GM12878 (cell line): ENCODE measurements around the gene ADIG. TPM values are rescaled to one million over a fixed set of nuclear protein-coding genes. Genes with fewer than 3 reads are reported as not detected.

Source experiments
- BHLHE40 ChIP-seq, 2 experiments: fragments of 450-650 bp in 1 of 2; IDR thresholded peaks; 2 replicates each; pipeline ENCODE4 v1.6.1; 2011 to 2017; ENCODE audit warnings: low read depth in 2 of 2, borderline replicate concordance in 1 of 2, improper control_type of control experiment in 1 of 2, low read length in 1 of 2, mild to moderate bottlenecking in 1 of 2
- CHD1 ChIP-seq: IDR thresholded peaks from 2 replicates; pipeline ENCODE4 v1.6.1; 2012; ENCODE audit warnings: low read depth, low read length, improper control_type of control experiment
- EGR1 ChIP-seq, 2 experiments: IDR thresholded peaks; 1 replicate in 1 of 2; 2 replicates in 1 of 2; pipeline ENCODE4 v1.6.1; 2011 to 2012; ENCODE audit warnings: low read depth in 2 of 2, low read length in 2 of 2, borderline replicate concordance in 1 of 2, mild to moderate bottlenecking in 1 of 2, moderate library complexity in 1 of 2
- HSF1 ChIP-seq: fragments of 150-350 bp; IDR thresholded peaks from 2 replicates; pipeline ENCODE4 v1.6.1; 2014; ENCODE audit warnings: mild to moderate bottlenecking, low read depth, low read length
- JUNB ChIP-seq: IDR thresholded peaks from 2 replicates; pipeline ENCODE4 v1.6.1; 2016; ENCODE audit warnings: antibody characterized with exemption, mild to moderate bottlenecking
- JUND ChIP-seq: IDR thresholded peaks from 2 replicates; pipeline ENCODE4 v1.6.1; 2012; ENCODE audit warnings: low read depth, mild to moderate bottlenecking, low read length, improper control_type of control experiment, moderate library complexity
- MEF2B ChIP-seq: fragments of 450-650 bp; IDR thresholded peaks from 2 replicates; pipeline ENCODE4 v1.6.1; 2018; ENCODE audit warnings: mild to moderate bottlenecking, moderate library complexity; ENCODE audit not compliant: partially characterized antibody, poor library complexity, severe bottlenecking
- MLLT1 ChIP-seq: fragments of 450-650 bp; IDR thresholded peaks from 2 replicates; pipeline ENCODE4 v1.6.1; 2016; ENCODE audit warnings: mild to moderate bottlenecking
- NR2C1 ChIP-seq: fragments of 450-650 bp; IDR thresholded peaks from 2 replicates; pipeline ENCODE4 v1.6.1; 2017; ENCODE audit warnings: antibody characterized with exemption, mild to moderate bottlenecking, moderate library complexity
- PAX5 ChIP-seq: IDR thresholded peaks from 2 replicates; pipeline ENCODE4 v1.6.1; 2011; ENCODE audit warnings: low read depth, low read length, borderline replicate concordance
- PML ChIP-seq: IDR thresholded peaks from 2 replicates; pipeline ENCODE4 v1.6.1; 2012; ENCODE audit warnings: low read length, inconsistent platforms
- POLR2A ChIP-seq: IDR thresholded peaks from 2 replicates; pipeline ENCODE4 v1.6.1; 2011; ENCODE audit warnings: low read depth, mild to moderate bottlenecking, low read length
- RB1 ChIP-seq: fragments of 450-650 bp; formaldehyde crosslinking; IDR thresholded peaks from 2 replicates; pipeline ENCODE4 v1.6.1; 2017; ENCODE audit warnings: mild to moderate bottlenecking, borderline replicate concordance
- RFX5 ChIP-seq: IDR thresholded peaks from 2 replicates; pipeline ENCODE4 v1.6.1; 2011; ENCODE audit warnings: low read depth, low read length, improper control_type of control experiment
- SIX5 ChIP-seq: IDR thresholded peaks from 2 replicates; pipeline ENCODE4 v1.6.1; 2011; ENCODE audit warnings: mild to moderate bottlenecking, low read depth, low read length, moderate library complexity; ENCODE audit not compliant: severe bottlenecking
- TCF3 ChIP-seq: IDR thresholded peaks from 2 replicates; pipeline ENCODE4 v1.6.1; 2012; ENCODE audit warnings: low read depth, mild to moderate bottlenecking, low read length, borderline replicate concordance; ENCODE audit not compliant: insufficient read depth
- WRNIP1 ChIP-seq: IDR thresholded peaks from 2 replicates; pipeline ENCODE4 v1.6.1; 2011; ENCODE audit warnings: low read depth, low read length, improper control_type of control experiment, borderline replicate concordance
- YY1 ChIP-seq: IDR thresholded peaks from 2 replicates; pipeline ENCODE4 v1.6.1; 2011; ENCODE audit warnings: low read depth, mild to moderate bottlenecking, low read length
- ZNF274 ChIP-seq: IDR thresholded peaks from one replicate; pipeline ENCODE4 v1.8.0; 2011; ENCODE audit not compliant: insufficient read length, insufficient read depth
- ZNF687 ChIP-seq: fragments of 450-650 bp; IDR thresholded peaks from 2 replicates; pipeline ENCODE4 v1.6.1; 2017; ENCODE audit warnings: mild to moderate bottlenecking, moderate library complexity
- polyA plus RNA-seq, 11 experiments: library from polyadenylated mRNA; depleted of rRNA in 4 of 11; unstranded in 6 of 11; stranded (reverse) in 5 of 11; fragments of >200 nt; fragmentation: Nextera tagmentation in 4 of 11; fragmentation: Illumina TruSeq in 1 of 11; extraction: Ambion mirVana in 4 of 11; extraction: Trizol in 1 of 11; gene quantifications; 1 replicate in 1 of 11; 2 replicates in 10 of 11; pipeline versions ENCODE4 v1.2.1 to v1.2.3, GENCODE V29; 2011 to 2016; ENCODE audit warnings: inconsistent platforms in 2 of 11, missing spikeins in 2 of 11, low read depth in 1 of 11
- total RNA-seq, 4 experiments: library from RNA; depleted of rRNA in 3 of 4; stranded (reverse); fragments of >200 nt in 3 of 4; fragmentation: Illumina TruSeq in 1 of 4; extraction: Trizol in 1 of 4; gene quantifications; 2 replicates each; pipeline versions ENCODE4 v1.2.1 to v1.2.3, GENCODE V29; 2013 to 2021

Gene ADIG
- total and polyA plus RNA-seq, 10 of the 15 experiments (the other 5 are each of a cell fraction or from before 2014, with no cell fraction given), result not detected

- no peak for TF ChIP-seq ZNF687
- 0 out of 2 replicates have a peak, but pooled peaks have one; percentile 43 for TF ChIP-seq RB1
- no peak for TF ChIP-seq MEF2B
- TF ChIP-seq PAX5, result no peak
- no peak for TF ChIP-seq PML
- TF ChIP-seq HSF1, result no peak
- no peak for TF ChIP-seq POLR2A
- no peak for TF ChIP-seq CHD1
- TF ChIP-seq JUND, result no peak
- no peak for TF ChIP-seq MLLT1
- TF ChIP-seq JUNB, result no peak
- TF ChIP-seq WRNIP1, result no peak
- no peak for TF ChIP-seq ZNF274
- no peak for TF ChIP-seq NR2C1
- TF ChIP-seq RFX5, result no peak
- no peak for TF ChIP-seq EGR1 (IDR thresholded peaks at IDR 0.05; ENCODE audit: borderline replicate concordance in 1 of 2, low read depth in 2 of 2, low read length in 2 of 2)
- TF ChIP-seq TCF3, result no peak
- TF ChIP-seq BHLHE40 (IDR thresholded peaks at IDR 0.05; ENCODE audit: borderline replicate concordance in 1 of 2, low read depth in 2 of 2, low read length in 1 of 2), result 0 out of 4 replicates have a peak, but pooled peaks of 1 of the 2 experiments have one; percentile 8
- no peak for TF ChIP-seq SIX5
- peak; percentile 10; the same call in 1 of the 2 replicates for TF ChIP-seq YY1
These were observed 52.6 kb downstream of the ADIG start (continued) for GRCh38 chr20:38633577-38634093.
